Astrocyte (in vitro differentiated cells and primary cell): ENCODE data around the gene RNF150.

ENCODE experiments used
- CTCF ChIP-seq: IDR thresholded peaks from 2 replicates; pipeline ENCODE4 v1.5.1; 2011; ENCODE audit warnings: low read depth, mild to moderate bottlenecking, inconsistent platforms, low read length, moderate library complexity; ENCODE audit not compliant: insufficient read depth
- EZH2 ChIP-seq: IDR thresholded peaks from 2 replicates; pipeline ENCODE4 v1.6.1; 2012; ENCODE audit warnings: mild to moderate bottlenecking, low read length, inconsistent platforms; ENCODE audit not compliant: insufficient read depth

- TF ChIP-seq CTCF (no peak), EZH2 (no peak)
Observed at GRCh38 chr4:141121768-141122454, 11.4 kb downstream of the RNF150 start.
